AG20443 (cell line): ENCODE measurements around the gene CDKN2A.

ENCODE experiments used
- DNase-seq: peaks from one replicate; pipeline ENCODE4 v3.0.0; 2012; ENCODE audit warnings: low spot score, mixed read lengths

CDKN2A gene

GRCh38 chr9:21941337-21941995, 52.7 kb downstream of the CDKN2A start:
- DNase-seq = no peak

GRCh38 chr9:21936161-21936560, 58.0 kb downstream of the CDKN2A start:
- no peak for DNase-seq

GRCh38 chr9:21935631-21936030, 58.6 kb downstream of the CDKN2A start:
- no peak for DNase-seq

GRCh38 chr9:21933865-21934264, 60.3 kb downstream of the CDKN2A start:
- DNase-seq = no peak

GRCh38 chr9:21933281-21933680, 60.9 kb downstream of the CDKN2A start:
- DNase-seq = no peak

GRCh38 chr9:21931428-21931827, 62.8 kb downstream of the CDKN2A start:
- DNase-seq = no peak

- DNase-seq = no peak
Observed at GRCh38 chr9:21927752-21928151, 66.4 kb downstream of the CDKN2A start.

GRCh38 chr9:21923694-21924093, 70.5 kb downstream of the CDKN2A start:
- DNase-seq = no peak

GRCh38 chr9:21919377-21920362, 74.5 kb downstream of the CDKN2A start:
- no peak for DNase-seq
